Measurements from ENCODE around the gene PARD3B. TPM values are rescaled to one million over a fixed set of nuclear protein-coding genes. Genes with fewer than 3 reads are reported as not detected.

The PARD3B gene
- total RNA-seq, 1 donor from 2014 or later, result 29.7 TPM

- no peak for TF ChIP-seq CTCF (IDR thresholded peaks at IDR 0.05; ENCODE audit: unreplicated experiment)
These were observed 352.3 kb downstream of the PARD3B start for GRCh38 chr2:204897561-204897960.

GRCh38 chr2:204898928-204899640 is 353.8 kb downstream of the PARD3B start:
- TF ChIP-seq CTCF (IDR thresholded peaks at IDR 0.05; ENCODE audit: unreplicated experiment), result no peak
- Mint-ChIP-seq H3K27ac (peak overlapping the region; percentile 65), H3K36me3 (ENCODE audit: insufficient read depth) (peaks cover 9% of the 10 kb centered on the region), H3K27me3 (no peaks in the 10 kb centered on the region), H3K9me3 (ENCODE audit: low read depth) (peaks cover 14% of the 10 kb centered on the region), H3K4me1 (ENCODE audit: low read depth) (peaks cover 43% of the 10 kb centered on the region), H3K4me3 (ENCODE audit: low read depth) (no peak overlapping the region)
- DNase-seq (ENCODE audit: low spot score, unreplicated experiment), result no peak

More at GRCh38 chr2:204897561-204897960, 352.3 kb downstream of the PARD3B start:
- H3K4me1 Mint-ChIP-seq (ENCODE audit: low read depth), result peaks cover 36% of the 10 kb centered on the region
- DNase-seq (ENCODE audit: low spot score, unreplicated experiment), result no peak
- H3K27ac Mint-ChIP-seq, result peak overlapping the region; percentile 36
- H3K36me3 Mint-ChIP-seq (ENCODE audit: insufficient read depth), result peaks cover 9% of the 10 kb centered on the region
- H3K27me3 Mint-ChIP-seq, result no peaks in the 10 kb centered on the region
- H3K9me3 Mint-ChIP-seq (ENCODE audit: low read depth), result peaks cover 14% of the 10 kb centered on the region
- no peak overlapping the region for H3K4me3 Mint-ChIP-seq (ENCODE audit: low read depth)

GRCh38 chr2:204899983-204900382 is 354.7 kb downstream of the PARD3B start:
- peaks cover 9% of the 10 kb centered on the region for H3K36me3 Mint-ChIP-seq (ENCODE audit: insufficient read depth)

GRCh38 chr2:204900487-204900886 is 355.2 kb downstream of the PARD3B start:
- TF ChIP-seq CTCF (IDR thresholded peaks at IDR 0.05; ENCODE audit: unreplicated experiment), result no peak
- Mint-ChIP-seq H3K4me3 (ENCODE audit: low read depth) (no peak overlapping the region), H3K9me3 (ENCODE audit: low read depth) (peaks cover 14% of the 10 kb centered on the region), H3K4me1 (ENCODE audit: low read depth) (peaks cover 45% of the 10 kb centered on the region), H3K27me3 (no peaks in the 10 kb centered on the region), H3K27ac (peak overlapping the region; percentile 78), H3K36me3 (ENCODE audit: insufficient read depth) (peaks cover 9% of the 10 kb centered on the region)
- DNase-seq (ENCODE audit: low spot score, unreplicated experiment), result no peak

More at GRCh38 chr2:204899983-204900382, 354.7 kb downstream of the PARD3B start:
- Mint-ChIP-seq H3K9me3 (ENCODE audit: low read depth) (peaks cover 14% of the 10 kb centered on the region), H3K4me1 (ENCODE audit: low read depth) (peaks cover 45% of the 10 kb centered on the region), H3K4me3 (ENCODE audit: low read depth) (no peak overlapping the region), H3K27ac (peak overlapping the region; percentile 78), H3K27me3 (no peaks in the 10 kb centered on the region)
- DNase-seq (ENCODE audit: low spot score, unreplicated experiment), result no peak
- no peak for TF ChIP-seq CTCF (IDR thresholded peaks at IDR 0.05; ENCODE audit: unreplicated experiment)

- Mint-ChIP-seq H3K4me1 (ENCODE audit: low read depth) (peaks cover 43% of the 10 kb centered on the region), H3K27ac (peak overlapping the region; percentile 78), H3K36me3 (ENCODE audit: insufficient read depth) (peaks cover 9% of the 10 kb centered on the region), H3K4me3 (ENCODE audit: low read depth) (no peak overlapping the region), H3K9me3 (ENCODE audit: low read depth) (peaks cover 14% of the 10 kb centered on the region), H3K27me3 (no peaks in the 10 kb centered on the region)
- DNase-seq (ENCODE audit: low spot score, unreplicated experiment), result no peak
- TF ChIP-seq CTCF (IDR thresholded peaks at IDR 0.05; ENCODE audit: unreplicated experiment), result no peak
These were observed 355.6 kb downstream of the PARD3B start for GRCh38 chr2:204900910-204901309.

Data from progenitor cell of endocrine pancreas (in vitro differentiated cells).